GM12874 (cell line): ENCODE measurements around the gene RNF41.

ENCODE experiments used
- TF ChIP-seq, protein P1 (sequence below): IDR thresholded peaks from 2 replicates; pipeline ENCODE4 v1.5.1; 2011; ENCODE audit warnings: low read depth, mild to moderate bottlenecking, control low read depth, low read length, moderate library complexity; ENCODE audit not compliant: insufficient read depth

Gene RNF41

DNA sequence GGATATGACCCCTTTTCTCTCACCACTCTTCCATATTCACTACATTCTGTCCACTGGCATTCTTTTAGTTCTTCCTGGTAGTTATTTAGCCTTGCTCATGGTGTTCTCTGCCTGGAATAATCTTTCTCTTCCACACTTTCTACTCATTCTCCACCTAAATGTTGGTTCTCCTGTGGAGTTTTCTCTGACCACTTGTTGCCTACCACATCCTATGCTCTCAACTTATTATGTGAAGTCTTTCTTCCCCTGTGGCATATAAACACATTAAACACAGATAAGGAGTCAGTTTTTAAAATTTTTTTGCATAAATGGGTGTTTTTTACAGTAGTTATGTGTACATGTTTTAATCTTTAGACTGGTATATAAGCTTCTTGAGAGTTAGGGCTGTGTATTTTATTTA, 29.1 kb downstream of the RNF41 start:
- TF ChIP-seq, protein P1, sequence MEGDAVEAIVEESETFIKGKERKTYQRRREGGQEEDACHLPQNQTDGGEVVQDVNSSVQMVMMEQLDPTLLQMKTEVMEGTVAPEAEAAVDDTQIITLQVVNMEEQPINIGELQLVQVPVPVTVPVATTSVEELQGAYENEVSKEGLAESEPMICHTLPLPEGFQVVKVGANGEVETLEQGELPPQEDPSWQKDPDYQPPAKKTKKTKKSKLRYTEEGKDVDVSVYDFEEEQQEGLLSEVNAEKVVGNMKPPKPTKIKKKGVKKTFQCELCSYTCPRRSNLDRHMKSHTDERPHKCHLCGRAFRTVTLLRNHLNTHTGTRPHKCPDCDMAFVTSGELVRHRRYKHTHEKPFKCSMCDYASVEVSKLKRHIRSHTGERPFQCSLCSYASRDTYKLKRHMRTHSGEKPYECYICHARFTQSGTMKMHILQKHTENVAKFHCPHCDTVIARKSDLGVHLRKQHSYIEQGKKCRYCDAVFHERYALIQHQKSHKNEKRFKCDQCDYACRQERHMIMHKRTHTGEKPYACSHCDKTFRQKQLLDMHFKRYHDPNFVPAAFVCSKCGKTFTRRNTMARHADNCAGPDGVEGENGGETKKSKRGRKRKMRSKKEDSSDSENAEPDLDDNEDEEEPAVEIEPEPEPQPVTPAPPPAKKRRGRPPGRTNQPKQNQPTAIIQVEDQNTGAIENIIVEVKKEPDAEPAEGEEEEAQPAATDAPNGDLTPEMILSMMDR = no peak

DNA sequence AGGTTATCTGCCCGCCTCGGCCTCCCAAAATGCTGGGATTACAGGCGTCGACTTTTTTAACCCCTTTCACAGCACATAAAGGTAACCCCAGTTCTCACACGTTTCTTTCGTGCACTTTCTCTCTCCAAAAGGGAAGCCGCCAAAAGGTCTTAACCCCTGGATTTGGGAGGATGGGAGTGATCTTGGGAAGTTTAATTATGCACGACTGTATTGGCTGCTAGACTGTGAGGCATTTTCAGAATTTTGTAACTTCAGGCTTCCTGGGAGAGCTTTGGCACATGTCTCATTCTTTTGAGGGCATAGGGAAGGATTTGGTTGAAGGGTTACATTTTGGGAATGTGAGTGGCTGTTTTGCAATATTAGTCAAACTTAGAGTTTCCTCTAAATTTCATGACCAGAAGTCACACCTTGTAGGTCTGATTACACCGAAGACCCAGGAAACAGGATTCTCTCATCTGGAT, 31.0 kb downstream of the RNF41 start:
- TF ChIP-seq, protein P1 = no peak

- TF ChIP-seq, protein P1 = no peak
These were observed 31.6 kb downstream of the RNF41 start for GRCh38 chr12:56189918-56190694.

- TF ChIP-seq, protein P1 = peak; percentile 87
These were observed 32.4 kb downstream of the RNF41 start, which contains the start of gene SMARCC2 for GRCh38 chr12:56189099-56189917. SMARCC2 (minus strand) TSS chr12:56189483; CDS start chr12:56189461, 22 bp downstream.

- TF ChIP-seq, protein P1 = no peak
These were observed 33.0 kb downstream of the RNF41 start for GRCh38 chr12:56188778-56189098.

DNA sequence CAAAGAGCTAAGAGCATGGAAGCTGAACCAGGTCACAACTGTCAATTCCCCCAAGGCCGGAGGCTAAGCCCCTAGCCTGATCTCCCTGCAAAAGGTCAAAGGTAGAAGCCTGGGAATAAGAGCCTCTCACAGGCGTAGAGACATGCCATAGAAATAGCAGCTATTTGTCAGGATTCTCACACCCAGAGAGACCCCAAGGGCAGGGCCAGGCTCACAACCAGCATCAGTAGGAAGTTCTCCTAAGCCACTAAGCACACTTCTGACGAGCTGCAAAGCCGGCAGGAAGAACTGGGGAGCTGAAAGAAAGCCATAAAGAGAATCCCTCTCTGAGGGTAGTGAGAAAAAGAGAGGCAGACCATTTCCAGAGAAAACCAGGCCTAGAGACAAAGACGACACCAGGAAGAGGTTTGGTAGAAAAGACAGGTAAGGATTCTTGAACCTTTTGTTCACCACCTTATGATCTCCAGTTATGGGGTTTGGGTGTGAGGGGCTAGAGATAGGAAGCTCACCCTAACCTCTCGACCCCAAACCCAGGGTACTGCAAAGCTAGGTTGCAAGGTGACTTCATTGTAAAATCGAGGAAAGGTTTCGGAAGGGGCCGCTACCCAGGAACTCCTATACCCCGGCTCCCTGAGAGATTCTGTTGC, 33.5 kb downstream of the RNF41 start:
- TF ChIP-seq, protein P1 = no peak

GRCh38 chr12:56186957-56187356, 34.8 kb downstream of the RNF41 start:
- TF ChIP-seq, protein P1 = no peak
